ENCODE measurements around the gene HYAL3.

DNA sequence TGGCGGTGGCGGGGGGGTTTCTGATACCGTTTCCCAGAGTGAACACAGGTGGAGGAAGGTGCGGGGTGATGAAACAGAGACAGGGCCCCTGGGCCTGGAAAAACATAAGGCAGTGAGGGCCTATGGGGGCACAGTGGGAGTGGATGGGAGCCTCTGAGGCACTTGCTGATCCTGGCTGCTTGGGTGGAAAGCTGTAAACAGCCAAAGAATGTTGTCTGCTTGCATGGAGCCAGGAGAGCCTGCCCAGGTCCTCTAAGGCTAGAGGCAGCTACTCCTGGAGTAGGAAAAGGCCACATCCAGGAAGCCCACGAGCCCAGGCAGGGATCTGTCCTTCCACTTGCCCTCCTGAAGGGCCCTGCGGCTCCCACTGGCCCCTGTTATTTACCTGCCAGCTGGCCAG lies 33.2 kb downstream of the HYAL3 start:
- no peak for TF ChIP-seq POLR2AphosphoS5 (IDR thresholded peaks at IDR 0.05; ENCODE audit: low read depth, low read length)
- no peak for TF ChIP-seq TEAD4 (IDR thresholded peaks at IDR 0.05; ENCODE audit: low read depth, low read length)
- no peak for TF ChIP-seq CEBPB (IDR thresholded peaks at IDR 0.05; ENCODE audit: low read depth, low read length)
- TF ChIP-seq NRF1 (IDR thresholded peaks at IDR 0.05; ENCODE audit: low read depth, low read length) = no peak
- TF ChIP-seq, protein P1, sequence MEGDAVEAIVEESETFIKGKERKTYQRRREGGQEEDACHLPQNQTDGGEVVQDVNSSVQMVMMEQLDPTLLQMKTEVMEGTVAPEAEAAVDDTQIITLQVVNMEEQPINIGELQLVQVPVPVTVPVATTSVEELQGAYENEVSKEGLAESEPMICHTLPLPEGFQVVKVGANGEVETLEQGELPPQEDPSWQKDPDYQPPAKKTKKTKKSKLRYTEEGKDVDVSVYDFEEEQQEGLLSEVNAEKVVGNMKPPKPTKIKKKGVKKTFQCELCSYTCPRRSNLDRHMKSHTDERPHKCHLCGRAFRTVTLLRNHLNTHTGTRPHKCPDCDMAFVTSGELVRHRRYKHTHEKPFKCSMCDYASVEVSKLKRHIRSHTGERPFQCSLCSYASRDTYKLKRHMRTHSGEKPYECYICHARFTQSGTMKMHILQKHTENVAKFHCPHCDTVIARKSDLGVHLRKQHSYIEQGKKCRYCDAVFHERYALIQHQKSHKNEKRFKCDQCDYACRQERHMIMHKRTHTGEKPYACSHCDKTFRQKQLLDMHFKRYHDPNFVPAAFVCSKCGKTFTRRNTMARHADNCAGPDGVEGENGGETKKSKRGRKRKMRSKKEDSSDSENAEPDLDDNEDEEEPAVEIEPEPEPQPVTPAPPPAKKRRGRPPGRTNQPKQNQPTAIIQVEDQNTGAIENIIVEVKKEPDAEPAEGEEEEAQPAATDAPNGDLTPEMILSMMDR (IDR thresholded peaks at IDR 0.05; ENCODE audit: control extremely low read depth in 1 of 3, insufficient read depth in 1 of 3, low read depth in 1 of 3, low read length in 3 of 3) = no peak
- TF ChIP-seq RNF2 (IDR thresholded peaks at IDR 0.05; ENCODE audit: borderline replicate concordance, low read depth, low read length, missing control alignments, poor library complexity, severe bottlenecking) = no peak

All from H1 (cell line).